Left lung (tissue), 14 donors: ENCODE measurements around the gene LCE3D. TPM values are rescaled to one million over a fixed set of nuclear protein-coding genes. Genes with fewer than 3 reads are reported as not detected.

Source experiments
- ATAC-seq: fragments of 200-7000 bp; cut with Tn5 transposase; one replicate; pipeline ENCODE4 v1.9.1; 2020; ENCODE audit warnings: moderate library complexity
- DNase-seq, 4 donors: peaks; one replicate each; pipeline ENCODE4 v3.0.0-alpha.2; 2013 to 2020
- H3K27ac ChIP-seq, 2 donors: fragments of 200-600 bp; sonication (generic) in 1 of 2; one replicate each; pipeline versions ENCODE4 v1.5.0 to v1.8.0; 2020 to 2021
- H3K27me3 ChIP-seq, 2 donors: fragments of 200-600 bp; sonication (generic) in 1 of 2; one replicate each; pipeline versions ENCODE4 v1.5.0 to v1.8.0; 2020 to 2021
- H3K36me3 ChIP-seq, 2 donors: fragments of 200-600 bp; sonication (generic) in 1 of 2; one replicate each; pipeline versions ENCODE4 v1.5.0 to v1.8.0; 2020 to 2021
- H3K4me1 ChIP-seq, 2 donors: fragments of 200-600 bp; one replicate each; pipeline ENCODE4 v1.8.0; 2021
- H3K4me3 ChIP-seq, 2 donors: fragments of 200-600 bp; sonication (generic) in 1 of 2; one replicate each; pipeline versions ENCODE4 v1.5.0 to v1.8.0; 2020 to 2021; ENCODE audit warnings: mild to moderate bottlenecking in 1 of 2
- H3K9me3 ChIP-seq, 2 donors: fragments of 200-600 bp; sonication (generic) in 1 of 2; one replicate each; pipeline versions ENCODE4 v1.5.0 to v1.8.0; 2020 to 2021
- intact Hi-C, 2 donors: fragments of 100-400 bp; cut with DNase I; formaldehyde crosslinking; loops; one replicate each; pipeline versions ENCODE4 v1.11.2 to v1.14.2; 2022
- long read RNA-seq, 12 donors: library from polyadenylated mRNA in 2 of 12; unstranded in 2 of 12; transcript quantifications; one replicate each; pipeline ENCODE4 v2.0.0 and lab custom pipeline, GENCODE V29; 2019 to 2026
- polyA plus RNA-seq, 6 donors: library from polyadenylated mRNA; unstranded; fragments of 120-200 nt; gene quantifications; one replicate each; pipeline ENCODE4 v1.2.1, GENCODE V29; 2013; ENCODE audit not compliant: insufficient read length in 6 of 6
- total RNA-seq, 2 donors: library from RNA; stranded (reverse); fragmentation: NEBNext Ultra II Directional; extraction: Animal tissue kit (Norgen Biotek cat#: 25700); gene quantifications; one replicate each; pipeline ENCODE4 v1.2.1, GENCODE V29; 2021
- TF ChIP-seq, protein P1 (sequence below), 2 donors: fragments of 200-600 bp; sonication (generic) in 1 of 2; IDR thresholded peaks; one replicate each; pipeline versions ENCODE4 v1.5.0 to v1.8.0; 2021; ENCODE audit warnings: antibody characterized with exemption in 2 of 2
- donor health status: DM: no; HTN: yes; CAD: no.
- donor health status: DM: no; HTN: no; CAD: no.

The LCE3D gene, protein sequence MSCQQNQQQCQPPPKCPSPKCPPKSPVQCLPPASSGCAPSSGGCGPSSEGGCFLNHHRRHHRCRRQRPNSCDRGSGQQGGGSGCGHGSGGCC
- total RNA-seq (not detected), polyA plus RNA-seq (not detected)
- long read RNA-seq, donor 1: 0 reads
- long read RNA-seq, donor 2: 0 reads
- long read RNA-seq, donor 3: 0 reads
- long read RNA-seq, donor 4: 0 reads
- long read RNA-seq, donor 5: 0 reads
- long read RNA-seq, donor 6: 0 reads
- long read RNA-seq, donor 7: 0 reads
- long read RNA-seq, donor 8: 0 reads
- long read RNA-seq, donor 9: 0 reads
- long read RNA-seq, donor 10: 0 reads
- long read RNA-seq, donor 11: 0 reads
- long read RNA-seq, donor 12: 0 reads

DNA sequence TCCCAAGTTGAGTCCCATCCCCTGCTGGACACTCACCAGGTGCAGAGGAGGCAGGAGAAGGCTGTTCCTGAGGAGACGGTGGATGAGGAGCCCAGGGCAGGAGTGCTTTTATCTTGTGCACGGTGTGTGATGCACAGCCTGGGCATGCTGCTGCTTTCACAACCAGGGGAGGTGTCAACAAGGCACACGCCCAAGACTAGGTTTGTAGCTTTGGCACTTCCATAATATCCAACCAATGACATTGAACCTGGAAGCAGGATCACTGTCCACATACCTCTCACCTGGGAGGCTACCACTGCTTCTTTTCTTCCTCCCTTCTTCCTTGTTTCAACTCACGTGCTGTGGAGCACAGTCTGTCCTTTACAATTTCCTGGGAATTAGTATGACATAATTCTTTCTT, at the start of gene LCE3D:
Gene LCE3D (minus strand): TSS at position 84 of the 400 bp plus-strand sequence. CDS start 580 bp downstream, outside the sequence.
- H3K9me3 ChIP-seq: no peaks in the 10 kb centered on the region
- intact Hi-C loops: no loop called here
- H3K36me3 ChIP-seq: no peaks in the 10 kb centered on the region
- no peak within 1 kb of the TSS for H3K27ac ChIP-seq
- no peak for ATAC-seq
- H3K4me3 ChIP-seq: no peak within 1 kb of the TSS
- H3K27me3 ChIP-seq: no peaks in the 10 kb centered on the region
- H3K4me1 ChIP-seq: no peaks in the 10 kb centered on the region
- TF ChIP-seq, protein P1, sequence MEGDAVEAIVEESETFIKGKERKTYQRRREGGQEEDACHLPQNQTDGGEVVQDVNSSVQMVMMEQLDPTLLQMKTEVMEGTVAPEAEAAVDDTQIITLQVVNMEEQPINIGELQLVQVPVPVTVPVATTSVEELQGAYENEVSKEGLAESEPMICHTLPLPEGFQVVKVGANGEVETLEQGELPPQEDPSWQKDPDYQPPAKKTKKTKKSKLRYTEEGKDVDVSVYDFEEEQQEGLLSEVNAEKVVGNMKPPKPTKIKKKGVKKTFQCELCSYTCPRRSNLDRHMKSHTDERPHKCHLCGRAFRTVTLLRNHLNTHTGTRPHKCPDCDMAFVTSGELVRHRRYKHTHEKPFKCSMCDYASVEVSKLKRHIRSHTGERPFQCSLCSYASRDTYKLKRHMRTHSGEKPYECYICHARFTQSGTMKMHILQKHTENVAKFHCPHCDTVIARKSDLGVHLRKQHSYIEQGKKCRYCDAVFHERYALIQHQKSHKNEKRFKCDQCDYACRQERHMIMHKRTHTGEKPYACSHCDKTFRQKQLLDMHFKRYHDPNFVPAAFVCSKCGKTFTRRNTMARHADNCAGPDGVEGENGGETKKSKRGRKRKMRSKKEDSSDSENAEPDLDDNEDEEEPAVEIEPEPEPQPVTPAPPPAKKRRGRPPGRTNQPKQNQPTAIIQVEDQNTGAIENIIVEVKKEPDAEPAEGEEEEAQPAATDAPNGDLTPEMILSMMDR (IDR thresholded peaks at IDR 0.05): no peak
- no peak for DNase-seq

DNA sequence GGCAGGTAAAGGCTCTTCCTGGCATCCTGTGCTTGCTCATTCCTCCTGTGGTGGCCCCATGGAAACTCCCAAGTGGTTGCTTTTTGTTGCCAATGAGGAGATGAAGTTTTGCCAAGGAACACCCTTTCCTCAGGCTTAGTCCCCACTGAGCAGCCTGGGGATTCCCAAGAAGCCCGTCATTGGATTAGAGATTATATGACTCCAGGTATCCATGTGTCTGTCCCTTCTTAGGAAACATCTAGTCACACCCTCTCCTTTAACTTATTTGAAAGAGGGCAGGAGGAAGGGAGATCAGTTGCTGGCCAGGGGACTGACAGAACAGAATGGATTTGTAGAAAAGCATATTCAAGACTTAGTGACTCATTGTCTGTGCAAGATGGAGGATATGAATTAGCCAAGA, 46.4 kb upstream of the LCE3D start:
- H3K27ac ChIP-seq: no peak overlapping the region
- H3K4me3 ChIP-seq: no peak overlapping the region
- H3K36me3 ChIP-seq: no peaks in the 10 kb centered on the region
- H3K9me3 ChIP-seq: no peaks in the 10 kb centered on the region
- no peak for DNase-seq
- intact Hi-C loops: no loop called here
- H3K27me3 ChIP-seq: peaks cover 0 to 15% of the 10 kb centered on the region in 2 donors
- no peak for ATAC-seq
- TF ChIP-seq, protein P1 (IDR thresholded peaks at IDR 0.05): no peak
- H3K4me1 ChIP-seq: no peaks in the 10 kb centered on the region

DNA sequence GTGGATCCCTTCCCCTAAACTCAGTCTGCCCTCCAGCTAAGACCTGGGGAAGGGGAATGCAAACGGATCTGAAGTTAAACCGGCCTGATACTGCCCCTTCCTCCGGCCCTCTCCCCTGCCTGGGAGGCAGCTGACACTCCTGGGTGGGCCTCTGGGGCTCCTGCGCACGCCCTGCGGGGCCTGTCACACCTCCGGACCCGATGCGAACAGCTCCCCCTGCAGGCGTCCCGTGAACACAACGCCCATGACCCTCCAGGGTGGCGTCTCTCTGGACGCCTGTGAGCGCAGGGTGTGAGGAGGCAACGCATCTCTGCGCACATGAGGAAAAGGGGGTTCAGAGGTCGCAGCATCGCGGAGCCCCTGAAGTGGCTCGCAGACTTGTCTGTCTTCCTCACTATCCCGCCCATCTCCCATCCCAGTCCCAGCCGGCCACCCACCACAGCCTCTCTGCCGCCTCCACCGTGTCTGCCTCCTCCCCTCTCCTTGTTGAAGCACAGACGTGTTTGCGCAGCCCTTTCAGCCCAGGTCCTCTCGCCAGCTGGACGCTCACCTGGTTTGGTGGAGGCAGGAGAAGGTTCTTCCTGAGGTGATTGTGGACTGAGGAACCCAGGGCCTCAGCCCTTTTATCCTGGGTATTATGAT, 43.0 kb upstream of the LCE3D start:
- intact Hi-C loops: no loop called here
- Histone ChIP-seq H3K36me3 (no peaks in the 10 kb centered on the region), H3K27me3 (peaks cover 0 to 15% of the 10 kb centered on the region in 2 donors), H3K27ac (no peak overlapping the region), H3K9me3 (peaks cover 0 to 19% of the 10 kb centered on the region in 2 donors), H3K4me3 (no peak overlapping the region), H3K4me1 (no peaks in the 10 kb centered on the region)
- TF ChIP-seq, protein P1 (IDR thresholded peaks at IDR 0.05): peak in 1 of 2 donors; percentile 5
- DNase-seq: peak in 1 of 4 donors; percentile 72
- ATAC-seq: no peak

DNA sequence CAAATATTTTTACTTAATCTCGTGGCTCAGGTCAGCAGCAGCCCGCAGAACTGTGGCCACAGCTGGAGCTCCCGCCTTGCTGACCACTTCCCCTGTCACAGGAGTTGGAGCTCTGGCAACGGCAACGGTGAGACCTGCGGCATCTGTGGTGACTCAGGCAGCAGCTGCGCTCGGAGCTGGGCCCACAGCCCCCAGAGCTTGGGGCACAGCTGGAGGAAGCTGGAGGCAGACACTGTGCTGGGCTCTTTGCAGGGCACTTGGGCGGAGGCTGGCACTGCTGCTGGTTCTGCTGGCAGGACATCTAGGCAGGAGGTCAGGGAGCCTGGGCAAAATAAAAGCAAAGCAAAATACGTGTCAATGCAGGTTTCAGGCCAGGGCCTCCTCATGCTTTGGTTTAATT, 42.5 kb upstream of the LCE3D start, which contains the start of gene LCE3A:
Gene LCE3A (minus strand): TSS at position 301 of the 400 bp plus-strand sequence. CDS start 0 bp downstream, at position 301.
- no peak within 1 kb of the TSS for H3K27ac ChIP-seq
- intact Hi-C loops: no loop called here
- H3K4me3 ChIP-seq: no peak within 1 kb of the TSS
- ATAC-seq (no peak), DNase-seq (peak in 1 of 4 donors; percentile 68)
- peaks cover 0 to 24% of the 10 kb centered on the region in 2 donors for H3K9me3 ChIP-seq
- H3K27me3 ChIP-seq: peaks cover 0 to 15% of the 10 kb centered on the region in 2 donors
- no peaks in the 10 kb centered on the region for H3K4me1 ChIP-seq
- no peaks in the 10 kb centered on the region for H3K36me3 ChIP-seq
- TF ChIP-seq, protein P1 (IDR thresholded peaks at IDR 0.05): no peak

DNA sequence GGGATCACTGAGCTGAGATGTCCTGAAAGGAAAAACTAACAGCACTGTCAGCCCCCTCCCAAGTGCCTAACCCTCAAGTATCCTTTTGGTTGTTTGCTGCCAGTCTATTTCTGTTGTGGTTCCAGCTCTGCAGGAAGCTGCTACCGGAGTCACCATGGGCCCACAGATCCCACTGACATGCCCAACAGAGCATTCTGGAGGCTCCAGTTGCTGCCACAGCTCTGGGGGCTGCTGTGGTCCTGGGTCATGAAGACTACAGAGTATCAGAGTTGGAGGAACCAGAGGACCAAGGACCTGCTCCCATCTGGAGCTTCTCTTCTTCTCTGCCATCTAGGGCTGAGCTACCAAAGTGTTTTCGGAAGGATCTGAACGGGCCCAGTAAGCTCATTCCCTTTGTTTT, 41.7 kb upstream of the LCE3D start:
- intact Hi-C loops: no loop called here
- ATAC-seq: no peak
- H3K27me3 ChIP-seq: peaks cover 0 to 15% of the 10 kb centered on the region in 2 donors

More for the DNA sequence above, 41.7 kb upstream of the LCE3D start:
- peaks cover 0 to 28% of the 10 kb centered on the region in 2 donors for H3K9me3 ChIP-seq
- H3K4me1 ChIP-seq: no peaks in the 10 kb centered on the region
- TF ChIP-seq, protein P1 (IDR thresholded peaks at IDR 0.05): no peak
- DNase-seq: no peak
- no peaks in the 10 kb centered on the region for H3K36me3 ChIP-seq
- H3K27ac ChIP-seq: no peak overlapping the region
- H3K4me3 ChIP-seq: no peak overlapping the region
